Astrocyte (in vitro differentiated cells and primary cell): ENCODE results near the gene RPL5. TPM values are rescaled to one million over a fixed set of nuclear protein-coding genes. Genes with fewer than 3 reads are reported as not detected.

Experiments
- DNase-seq: peaks from one replicate; pipeline ENCODE4 v3.0.0-alpha.2; 2010; ENCODE audit warnings: low read depth
- FAIRE-seq: peaks from 2 replicates; lab custom pipeline; 2011; peaks lifted over from hg19 to GRCh38; lab: Jason Lieb, UNC
- H2AFZ ChIP-seq: 2 replicates; pipeline ENCODE4 v1.6.0; 2012; ENCODE audit warnings: low read depth, low read length, inconsistent platforms
- H3K27ac ChIP-seq: 2 replicates; pipeline ENCODE4 v1.5.1; 2011; ENCODE audit warnings: low read depth, low read length, inconsistent platforms
- H3K27me3 ChIP-seq: 2 replicates; pipeline ENCODE4 v1.6.0; 2011; ENCODE audit warnings: low read length, inconsistent platforms; ENCODE audit not compliant: insufficient read depth
- H3K36me3 ChIP-seq: 2 replicates; pipeline ENCODE4 v1.5.1; 2011; ENCODE audit warnings: low read length, inconsistent platforms; ENCODE audit not compliant: insufficient read depth
- H3K4me1 ChIP-seq: 2 replicates; pipeline ENCODE4 v1.5.1; 2011; ENCODE audit warnings: low read length, inconsistent platforms; ENCODE audit not compliant: insufficient read depth
- H3K4me2 ChIP-seq: 2 replicates; pipeline ENCODE4 v1.6.0; 2012; ENCODE audit warnings: low read length, inconsistent platforms
- H3K4me3 ChIP-seq: 2 replicates; pipeline ENCODE4 v1.5.1; 2011; ENCODE audit warnings: low read depth, mild to moderate bottlenecking, low read length, inconsistent platforms; ENCODE audit not compliant: insufficient read depth
- H3K79me2 ChIP-seq: 2 replicates; pipeline ENCODE4 v1.6.0; 2012; ENCODE audit warnings: mild to moderate bottlenecking, low read length, inconsistent platforms; ENCODE audit not compliant: insufficient read depth
- H3K9ac ChIP-seq: 2 replicates; pipeline ENCODE4 v1.6.0; 2012; ENCODE audit warnings: mild to moderate bottlenecking, low read length, inconsistent platforms
- H3K9me3 ChIP-seq: 2 replicates; pipeline ENCODE4 v1.5.1; 2012; ENCODE audit warnings: low read depth, mild to moderate bottlenecking, low read length, inconsistent platforms; ENCODE audit not compliant: insufficient read depth
- H4K20me1 ChIP-seq: 2 replicates; pipeline ENCODE4 v1.6.0; 2012; ENCODE audit warnings: low read length, inconsistent platforms; ENCODE audit not compliant: insufficient read depth
- H3K27ac Mint-ChIP-seq: one replicate; pipeline ENCODE4 v1.8.0; 2021; ENCODE audit warnings: mild to moderate bottlenecking, mixed read lengths; ENCODE audit not compliant: unreplicated experiment
- H3K27me3 Mint-ChIP-seq: one replicate; pipeline ENCODE4 v1.8.0; 2021; ENCODE audit warnings: low read depth, mixed read lengths; ENCODE audit not compliant: unreplicated experiment
- H3K36me3 Mint-ChIP-seq: one replicate; pipeline ENCODE4 v1.8.0; 2021; ENCODE audit warnings: low read depth, mixed read lengths; ENCODE audit not compliant: unreplicated experiment
- H3K4me1 Mint-ChIP-seq: one replicate; pipeline ENCODE4 v1.8.0; 2021; ENCODE audit warnings: low read depth, mixed read lengths; ENCODE audit not compliant: unreplicated experiment
- H3K4me3 Mint-ChIP-seq: one replicate; pipeline ENCODE4 v1.8.0; 2021; ENCODE audit warnings: mild to moderate bottlenecking, moderate library complexity, mixed read lengths; ENCODE audit not compliant: unreplicated experiment
- H3K9me3 Mint-ChIP-seq: one replicate; pipeline ENCODE4 v1.8.0; 2021; ENCODE audit warnings: mild to moderate bottlenecking, mixed read lengths; ENCODE audit not compliant: unreplicated experiment
- CTCF ChIP-seq: IDR thresholded peaks from 2 replicates; pipeline ENCODE4 v1.5.1; 2011; ENCODE audit warnings: low read depth, mild to moderate bottlenecking, inconsistent platforms, low read length, moderate library complexity; ENCODE audit not compliant: insufficient read depth
- EZH2 ChIP-seq: IDR thresholded peaks from 2 replicates; pipeline ENCODE4 v1.6.1; 2012; ENCODE audit warnings: mild to moderate bottlenecking, low read length, inconsistent platforms; ENCODE audit not compliant: insufficient read depth
- total RNA-seq: library from RNA; stranded (reverse); gene quantifications from 2 replicates; pipeline ENCODE4 v1.2.1, GENCODE V29; 2021

RPL5 gene
- total RNA-seq, 1 donor from 2014 or later = 846 TPM

DNA sequence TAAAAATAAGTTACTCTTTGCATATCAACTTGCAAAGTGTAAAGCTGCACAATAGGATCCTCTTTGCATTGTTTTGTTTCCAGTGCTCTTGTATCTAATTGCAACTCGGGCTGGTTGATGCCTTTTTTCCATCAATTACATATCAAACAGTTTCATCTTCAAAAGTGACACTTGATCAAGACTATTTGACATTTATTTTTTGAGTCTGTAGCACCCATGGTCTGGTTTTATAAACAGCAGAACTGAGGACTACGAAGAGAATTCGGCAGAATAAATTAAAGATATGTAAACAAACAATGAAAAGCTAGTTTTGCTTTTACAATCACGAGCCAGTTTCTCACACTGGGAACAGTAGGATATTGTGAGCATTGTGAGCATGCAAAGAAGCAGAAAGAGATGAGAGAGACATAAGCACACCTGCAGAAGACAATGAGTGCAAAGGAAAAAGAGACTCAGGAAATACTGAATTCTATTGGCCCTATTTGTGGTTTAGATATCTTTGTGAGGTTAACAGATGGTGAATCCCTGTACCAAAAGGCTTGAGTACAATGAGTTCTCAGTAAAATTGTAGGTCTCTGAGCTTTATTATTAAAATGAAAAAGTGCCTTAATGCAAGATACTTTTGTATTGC is 45.4 kb downstream of the RPL5 start:
- Histone ChIP-seq H3K4me1 (no peaks in the 10 kb centered on the region), H3K79me2 (no peaks in the 10 kb centered on the region), H3K9ac (no peak overlapping the region), H2AFZ (no peak overlapping the region), H3K4me3 (no peak overlapping the region), H4K20me1 (no peaks in the 10 kb centered on the region), H3K27ac (no peak overlapping the region), H3K9me3 (no peaks in the 10 kb centered on the region), H3K4me2 (peak overlapping the region; percentile 6), H3K27me3 (no peaks in the 10 kb centered on the region), H3K36me3 (no peaks in the 10 kb centered on the region)
- Mint-ChIP-seq H3K27me3 (no peaks in the 10 kb centered on the region), H3K4me1 (peaks cover 1% of the 10 kb centered on the region), H3K4me3 (no peak overlapping the region), H3K27ac (no peak overlapping the region), H3K9me3 (no peaks in the 10 kb centered on the region), H3K36me3 (peaks cover 3% of the 10 kb centered on the region)
- no peak for DNase-seq
- FAIRE-seq = no peak
- no peak for TF ChIP-seq CTCF
- TF ChIP-seq EZH2 = no peak

DNA sequence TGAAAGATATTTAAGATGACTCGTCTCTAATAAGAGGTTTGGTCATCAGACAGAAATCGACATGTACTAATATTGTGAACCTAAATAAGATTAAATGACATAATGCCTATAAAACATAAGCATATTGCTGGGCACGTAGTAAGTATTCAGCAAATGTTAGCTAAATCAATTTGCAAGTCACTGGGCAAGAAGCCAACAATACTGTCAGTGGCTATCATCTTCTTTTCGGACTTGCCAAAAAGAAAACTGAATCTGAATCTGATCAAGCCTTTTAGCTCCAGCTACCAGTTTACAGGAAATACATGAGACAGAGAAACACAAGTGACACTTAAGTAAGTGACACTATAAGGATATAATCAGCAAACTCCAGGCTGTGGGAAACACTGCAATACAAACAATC is 46.0 kb downstream of the RPL5 start:
- H3K4me2 ChIP-seq = no peak overlapping the region
- no peaks in the 10 kb centered on the region for H3K36me3 Mint-ChIP-seq
- no peaks in the 10 kb centered on the region for H3K27me3 Mint-ChIP-seq
- H3K4me1 Mint-ChIP-seq = peaks cover 2% of the 10 kb centered on the region
- H3K9me3 Mint-ChIP-seq = no peaks in the 10 kb centered on the region
- H3K27ac Mint-ChIP-seq = no peak overlapping the region
- H3K9ac ChIP-seq = no peak overlapping the region
- peak; percentile 20 for FAIRE-seq
- no peaks in the 10 kb centered on the region for H4K20me1 ChIP-seq
- peak; percentile 12 for DNase-seq
- no peak overlapping the region for H3K27ac ChIP-seq
- no peak overlapping the region for H3K4me3 Mint-ChIP-seq
- no peak overlapping the region for H2AFZ ChIP-seq
- no peak overlapping the region for H3K4me3 ChIP-seq
- H3K27me3 ChIP-seq = no peaks in the 10 kb centered on the region
- no peak for TF ChIP-seq EZH2
- TF ChIP-seq CTCF = no peak
- H3K36me3 ChIP-seq = no peaks in the 10 kb centered on the region
- H3K4me1 ChIP-seq = no peaks in the 10 kb centered on the region
- no peaks in the 10 kb centered on the region for H3K79me2 ChIP-seq
- H3K9me3 ChIP-seq = no peaks in the 10 kb centered on the region

GRCh38 chr1:92879316-92879968 is 47.6 kb downstream of the RPL5 start:
- Histone ChIP-seq H3K27me3 (no peaks in the 10 kb centered on the region), H4K20me1 (no peaks in the 10 kb centered on the region), H3K27ac (no peak overlapping the region), H3K4me3 (no peak overlapping the region), H3K9me3 (no peaks in the 10 kb centered on the region), H2AFZ (no peak overlapping the region), H3K9ac (no peak overlapping the region), H3K36me3 (no peaks in the 10 kb centered on the region), H3K4me2 (no peak overlapping the region), H3K79me2 (no peaks in the 10 kb centered on the region), H3K4me1 (no peaks in the 10 kb centered on the region)
- FAIRE-seq = no peak
- H3K4me1 Mint-ChIP-seq = peaks cover 5% of the 10 kb centered on the region
- no peaks in the 10 kb centered on the region for H3K27me3 Mint-ChIP-seq
- no peaks in the 10 kb centered on the region for H3K9me3 Mint-ChIP-seq
- no peak for DNase-seq
- no peak overlapping the region for H3K27ac Mint-ChIP-seq
- no peak for TF ChIP-seq CTCF
- no peak for TF ChIP-seq EZH2
- H3K4me3 Mint-ChIP-seq = no peak overlapping the region
- no peaks in the 10 kb centered on the region for H3K36me3 Mint-ChIP-seq
